ENCODE measurements around the gene HNRNPLL. TPM values are rescaled to one million over a fixed set of nuclear protein-coding genes. Genes with fewer than 3 reads are reported as not detected.
A peak's percentile ranks its signal among the peaks of the same experiment; 100 is the strongest.

HNRNPLL gene
- total RNA-seq: 10 to 100 TPM; 82.0 to 85.1 TPM
- polyA plus RNA-seq (ENCODE audit: insufficient read depth, low read depth, low replicate concordance): 107 TPM
- long read RNA-seq, donor 1, partial matches to known transcripts: 29 of 45 reads
- long read RNA-seq, donor 1, other reads (novel, unspliced or antisense): 16 of 45 reads
- long read RNA-seq, donor 2, partial matches to known transcripts: 5 of 15 reads
- long read RNA-seq, donor 2, other reads (novel, unspliced or antisense): 10 of 15 reads

GRCh38 chr2:38602732-38603401 lies at the start of gene HNRNPLL:
Gene HNRNPLL, minus strand, starts transcription at chr2:38602928. Its CDS starts 302 bp downstream, at chr2:38602626.
- Histone ChIP-seq H3K36me3 (ENCODE audit: low read depth, missing control alignments) (no peaks in the 10 kb centered on the region), H3K9me3 (no peaks in the 10 kb centered on the region), H3K27me3 (no peaks in the 10 kb centered on the region), H3K27ac (peak within 1 kb of the TSS; percentile 91 to 99), H3K4me1 (peaks cover 20% of the 10 kb centered on the region), H3K4me3 (peak within 1 kb of the TSS; percentile 86 to 92)
- TF ChIP-seq, protein P1, sequence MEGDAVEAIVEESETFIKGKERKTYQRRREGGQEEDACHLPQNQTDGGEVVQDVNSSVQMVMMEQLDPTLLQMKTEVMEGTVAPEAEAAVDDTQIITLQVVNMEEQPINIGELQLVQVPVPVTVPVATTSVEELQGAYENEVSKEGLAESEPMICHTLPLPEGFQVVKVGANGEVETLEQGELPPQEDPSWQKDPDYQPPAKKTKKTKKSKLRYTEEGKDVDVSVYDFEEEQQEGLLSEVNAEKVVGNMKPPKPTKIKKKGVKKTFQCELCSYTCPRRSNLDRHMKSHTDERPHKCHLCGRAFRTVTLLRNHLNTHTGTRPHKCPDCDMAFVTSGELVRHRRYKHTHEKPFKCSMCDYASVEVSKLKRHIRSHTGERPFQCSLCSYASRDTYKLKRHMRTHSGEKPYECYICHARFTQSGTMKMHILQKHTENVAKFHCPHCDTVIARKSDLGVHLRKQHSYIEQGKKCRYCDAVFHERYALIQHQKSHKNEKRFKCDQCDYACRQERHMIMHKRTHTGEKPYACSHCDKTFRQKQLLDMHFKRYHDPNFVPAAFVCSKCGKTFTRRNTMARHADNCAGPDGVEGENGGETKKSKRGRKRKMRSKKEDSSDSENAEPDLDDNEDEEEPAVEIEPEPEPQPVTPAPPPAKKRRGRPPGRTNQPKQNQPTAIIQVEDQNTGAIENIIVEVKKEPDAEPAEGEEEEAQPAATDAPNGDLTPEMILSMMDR (IDR thresholded peaks at IDR 0.05): peak in 1 of 3 experiments; percentile 2
- peak; percentile 99 for TF ChIP-seq POLR2A (IDR thresholded peaks at IDR 0.05)
- 0 to 1% methylated on average over 40 to 59 of the region's 75 CpGs for WGBS, 2 donors
- intact Hi-C loops (cut with DNase I; ENCODE audit: low total_unique reads): no loop called here
- DNase-seq: peak; percentile 97

DNA sequence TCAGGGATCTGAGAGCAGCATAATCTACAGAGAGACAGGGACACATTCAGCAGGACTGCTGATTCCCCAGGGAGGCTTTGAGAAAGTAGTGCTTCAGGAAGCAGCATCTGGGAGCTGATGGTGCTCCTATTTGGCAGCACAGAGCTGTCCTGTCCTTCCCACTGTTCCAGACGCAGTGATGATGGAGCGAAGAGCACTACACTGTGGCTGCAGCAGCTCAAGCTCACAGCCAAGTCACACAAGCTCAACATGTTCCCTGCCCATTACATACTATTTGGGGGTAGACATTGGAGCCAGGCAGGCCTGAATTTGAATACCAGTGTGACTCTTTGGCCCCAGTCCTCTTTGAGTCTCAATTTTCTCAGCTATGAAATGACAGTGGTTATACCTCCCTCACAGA lies 48.0 kb upstream of the HNRNPLL start:
- 50 to 88% methylated on average over 2 of the region's 2 CpGs for WGBS, 2 donors
- Histone ChIP-seq H3K27ac (no peak overlapping the region), H3K36me3 (ENCODE audit: low read depth, missing control alignments) (no peaks in the 10 kb centered on the region), H3K27me3 (no peaks in the 10 kb centered on the region), H3K4me1 (no peaks in the 10 kb centered on the region), H3K9me3 (no peaks in the 10 kb centered on the region), H3K4me3 (no peak overlapping the region)
- intact Hi-C loops (cut with DNase I; ENCODE audit: low total_unique reads): no loop called here
- TF ChIP-seq, protein P1 (IDR thresholded peaks at IDR 0.05): no peak
- no peak for TF ChIP-seq POLR2A (IDR thresholded peaks at IDR 0.05)
- DNase-seq: no peak

GRCh38 chr2:38650012-38650411 lies 47.3 kb upstream of the HNRNPLL start:
- no peaks in the 10 kb centered on the region for H3K4me1 ChIP-seq
- intact Hi-C loops (cut with DNase I; ENCODE audit: low total_unique reads): no loop called here

GRCh38 chr2:38649176-38649728 lies 46.5 kb upstream of the HNRNPLL start:
- no peak for DNase-seq
- no peaks in the 10 kb centered on the region for H3K4me1 ChIP-seq
- intact Hi-C loops (cut with DNase I; ENCODE audit: low total_unique reads): no loop called here
- no peaks in the 10 kb centered on the region for H3K27me3 ChIP-seq
- no peaks in the 10 kb centered on the region for H3K9me3 ChIP-seq
- H3K4me3 ChIP-seq: no peak overlapping the region
- no peak for TF ChIP-seq POLR2A (IDR thresholded peaks at IDR 0.05)
- TF ChIP-seq, protein P1 (IDR thresholded peaks at IDR 0.05): no peak
- H3K27ac ChIP-seq: no peak overlapping the region
- WGBS, 2 donors: 91 to 92% methylated on average over 12 of the region's 12 CpGs
- H3K36me3 ChIP-seq (ENCODE audit: low read depth, missing control alignments): no peaks in the 10 kb centered on the region

More at GRCh38 chr2:38650012-38650411, 47.3 kb upstream of the HNRNPLL start:
- Histone ChIP-seq H3K9me3 (no peaks in the 10 kb centered on the region), H3K4me3 (no peak overlapping the region), H3K27me3 (no peaks in the 10 kb centered on the region), H3K36me3 (ENCODE audit: low read depth, missing control alignments) (no peaks in the 10 kb centered on the region), H3K27ac (no peak overlapping the region)
- TF ChIP-seq POLR2A (IDR thresholded peaks at IDR 0.05): no peak
- TF ChIP-seq, protein P1 (IDR thresholded peaks at IDR 0.05): no peak
- DNase-seq: no peak
- 92 to 96% methylated on average over 6 of the region's 6 CpGs for WGBS, 2 donors

Measured in testis (tissue), 5 donors.